HFF-Myc (cell line): ENCODE results near the gene UQCR10.
A peak's percentile ranks its signal among the peaks of the same experiment; 100 is the strongest.

Source experiments
- DNase-seq: peaks from one replicate; pipeline ENCODE4 v3.0.0-alpha.2; 2011; ENCODE audit warnings: low read depth; ENCODE audit errors: extremely low read depth
- H3K4me3 ChIP-seq: replicated peaks from 2 replicates; pipeline ENCODE4 v1.5.1; 2011; ENCODE audit warnings: low read depth, mild to moderate bottlenecking, control low read depth, low read length
- CTCF ChIP-seq: IDR thresholded peaks from 2 replicates; pipeline ENCODE4 v1.5.1; 2012; ENCODE audit warnings: mild to moderate bottlenecking, low read depth, low read length, control low read depth; ENCODE audit errors: missing control alignments

Gene UQCR10

GRCh38 chr22:29722587-29722986, 44.6 kb upstream of the UQCR10 start:
- H3K4me3 ChIP-seq: no peak overlapping the region
- TF ChIP-seq CTCF: no peak
- DNase-seq: no peak

- TF ChIP-seq CTCF: no peak
- no peak for DNase-seq
- H3K4me3 ChIP-seq: no peak overlapping the region
Measured at GRCh38 chr22:29723766-29724165, 43.4 kb upstream of the UQCR10 start.

- no peak overlapping the region for H3K4me3 ChIP-seq
- no peak for TF ChIP-seq CTCF
Measured at GRCh38 chr22:29724843-29725242, 42.3 kb upstream of the UQCR10 start.

GRCh38 chr22:29726106-29726505, 41.1 kb upstream of the UQCR10 start:
- TF ChIP-seq CTCF: no peak
- H3K4me3 ChIP-seq: no peak overlapping the region
- no peak for DNase-seq

More at GRCh38 chr22:29724843-29725242, 42.3 kb upstream of the UQCR10 start:
- DNase-seq: no peak

- TF ChIP-seq CTCF: no peak
- no peak for DNase-seq
- no peak overlapping the region for H3K4me3 ChIP-seq
Measured at GRCh38 chr22:29726512-29727130, 40.5 kb upstream of the UQCR10 start.

GRCh38 chr22:29727131-29727523, 40.0 kb upstream of the UQCR10 start:
- H3K4me3 ChIP-seq: no peak overlapping the region
- peak; percentile 39 for TF ChIP-seq CTCF
- no peak for DNase-seq

- H3K4me3 ChIP-seq: no peak overlapping the region
- TF ChIP-seq CTCF: no peak
- DNase-seq: no peak
Measured at GRCh38 chr22:29729161-29729560, 38.0 kb upstream of the UQCR10 start.
